Measurements from ENCODE around the gene MBD3.

The MBD3 gene

DNA sequence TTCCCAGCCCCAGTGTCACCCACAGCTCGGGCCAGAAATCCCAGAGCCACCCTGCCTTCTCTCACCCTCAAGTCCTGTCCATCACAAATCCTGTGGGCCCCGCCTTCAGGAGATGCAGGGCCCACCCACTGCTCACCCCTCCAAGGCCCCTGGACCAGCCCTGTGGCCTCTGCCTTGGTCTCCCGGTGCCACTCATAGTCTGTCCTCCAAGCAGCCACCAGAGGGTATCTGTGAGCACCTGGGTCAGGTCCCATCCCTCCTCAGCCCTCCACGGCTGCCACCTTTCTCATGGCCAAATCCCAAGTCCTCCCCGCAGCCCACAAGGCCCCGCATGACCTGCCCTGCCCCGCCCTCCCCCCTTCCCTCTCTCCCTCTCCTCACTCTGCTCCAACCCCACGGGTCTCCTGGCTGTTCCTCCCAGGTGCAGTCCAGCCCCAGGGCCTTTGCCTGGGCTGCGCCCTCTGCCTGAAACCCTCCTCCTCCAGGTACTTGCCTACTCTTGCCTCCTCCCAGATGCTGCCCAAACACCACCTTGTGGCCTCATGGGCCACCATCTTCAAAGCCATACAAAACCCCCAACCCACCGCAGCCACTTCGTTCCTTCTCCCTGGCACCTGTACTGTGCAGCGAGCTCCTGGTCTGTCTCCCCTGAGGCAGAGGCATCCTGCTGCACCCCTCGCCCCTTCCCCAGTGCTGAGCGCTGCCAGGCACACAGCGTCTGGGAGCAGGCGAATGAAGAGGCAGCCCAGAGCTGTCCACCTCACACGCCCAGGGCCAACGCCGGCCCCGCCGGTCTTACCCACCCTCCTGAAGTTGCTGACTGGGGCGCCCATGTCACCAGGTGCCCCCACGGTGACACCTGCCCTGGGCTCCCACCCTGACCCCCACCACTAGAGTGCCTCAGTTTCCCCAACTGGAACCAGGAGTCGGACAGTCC, 25.8 kb upstream of the MBD3 start:
- DNase-seq: no peak

DNA sequence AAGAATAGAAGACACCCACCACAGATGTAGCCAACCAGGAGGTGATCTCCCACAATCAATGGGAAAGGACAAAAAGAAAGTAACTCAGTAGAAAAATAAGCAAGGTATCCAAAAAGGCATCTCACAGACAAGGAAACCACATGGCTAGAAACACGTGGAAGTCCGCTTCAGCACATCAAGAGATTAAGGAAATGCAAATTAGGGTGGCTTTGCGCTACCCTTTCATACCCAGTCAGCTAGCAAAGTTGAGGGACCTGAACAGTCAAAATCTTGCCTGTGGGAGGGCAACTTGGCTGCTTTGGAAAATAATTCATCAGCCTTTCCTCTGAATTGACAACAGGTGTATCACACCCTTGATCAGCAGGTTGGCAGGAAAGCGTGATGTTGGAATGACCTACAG, 24.2 kb upstream of the MBD3 start:
- DNase-seq: no peak

DNA sequence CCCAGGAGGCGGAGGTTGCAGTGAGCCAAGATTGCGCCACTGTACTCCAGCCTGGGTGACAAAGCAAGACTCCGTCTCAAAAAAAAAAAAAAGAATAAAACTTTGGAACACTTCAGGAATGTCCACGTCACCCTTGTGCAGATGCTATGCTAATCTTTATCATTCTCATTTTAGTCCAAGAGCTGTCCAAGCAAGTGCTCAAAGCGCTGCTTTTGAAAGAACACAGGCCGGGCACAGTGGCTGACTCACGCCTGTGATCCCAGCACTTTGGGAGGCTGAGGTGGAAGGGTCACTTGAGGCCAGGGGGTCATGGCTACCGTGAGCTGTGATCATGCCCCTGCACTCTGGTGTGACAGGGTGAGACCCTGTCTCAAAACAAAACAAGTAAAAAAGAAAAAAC, 23.7 kb upstream of the MBD3 start:
- DNase-seq: no peak

DNA sequence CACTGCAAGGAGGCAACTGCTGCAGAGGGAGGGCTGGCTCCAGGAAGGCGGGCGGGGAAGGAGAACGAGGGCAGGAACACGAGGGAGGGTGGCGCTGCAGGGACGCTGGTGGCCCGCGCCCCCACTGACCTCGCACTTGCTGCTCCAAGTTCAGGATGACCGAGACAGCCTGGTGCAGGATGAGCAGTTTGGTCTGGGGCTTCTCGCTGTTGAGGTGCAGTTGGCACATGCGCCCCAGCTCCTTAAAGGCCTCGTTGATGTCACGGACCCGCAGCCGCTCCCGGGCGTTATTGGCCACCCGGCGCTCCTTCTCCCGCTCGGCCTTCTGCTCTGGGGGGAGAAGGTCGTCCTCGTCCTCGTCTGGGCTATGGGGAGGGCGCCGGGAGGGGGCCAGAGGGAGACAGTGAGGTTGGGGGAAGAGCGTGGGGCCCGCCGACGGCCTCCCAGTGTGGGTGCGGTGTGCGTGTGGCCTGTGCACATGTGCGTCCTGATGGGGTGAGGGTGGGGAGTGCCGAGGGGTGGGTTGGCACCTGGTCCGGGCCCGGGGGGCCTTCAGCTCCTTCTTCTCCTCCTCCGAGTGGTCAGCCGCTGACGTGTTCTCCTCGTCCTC, 22.6 kb upstream of the MBD3 start:
- no peak for DNase-seq

DNA sequence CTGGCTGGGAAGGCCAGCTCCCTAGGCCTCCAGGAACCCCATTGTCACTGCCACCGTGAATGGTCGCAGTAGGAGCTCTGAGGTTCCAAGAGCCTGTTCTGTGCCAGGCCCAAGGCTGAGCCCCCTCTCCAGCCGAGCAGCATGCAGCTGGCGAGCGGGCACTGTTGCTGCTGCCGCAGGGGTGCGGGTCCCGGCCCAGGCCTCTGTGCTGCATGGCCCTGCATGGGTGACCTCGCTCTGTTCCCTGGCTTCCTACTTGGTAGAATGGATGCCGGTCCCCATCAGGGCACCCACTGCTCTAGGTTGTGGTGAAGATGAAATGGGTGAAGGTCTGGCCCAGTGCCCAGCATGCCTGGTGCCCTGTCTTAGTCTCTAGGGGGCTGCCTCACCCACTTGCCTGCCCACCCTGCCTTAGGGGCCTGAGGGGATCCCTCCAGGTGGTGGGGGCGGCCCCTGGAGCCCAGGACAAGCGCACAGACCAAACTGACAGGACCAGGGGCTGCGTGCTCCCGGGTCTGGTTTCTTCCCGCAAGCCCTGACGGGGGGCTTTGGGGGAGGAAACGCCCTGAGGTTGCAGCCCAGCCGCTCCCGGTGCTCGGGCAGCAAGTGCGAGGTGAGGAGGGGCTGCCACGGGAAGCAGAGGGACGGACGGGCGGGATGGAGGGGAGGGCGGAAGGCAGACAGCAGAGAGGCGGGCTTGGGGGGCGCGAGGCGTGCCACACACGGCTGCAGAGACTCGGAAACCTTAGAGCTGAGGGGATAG, 21.3 kb upstream of the MBD3 start:
- no peak for DNase-seq

DNA sequence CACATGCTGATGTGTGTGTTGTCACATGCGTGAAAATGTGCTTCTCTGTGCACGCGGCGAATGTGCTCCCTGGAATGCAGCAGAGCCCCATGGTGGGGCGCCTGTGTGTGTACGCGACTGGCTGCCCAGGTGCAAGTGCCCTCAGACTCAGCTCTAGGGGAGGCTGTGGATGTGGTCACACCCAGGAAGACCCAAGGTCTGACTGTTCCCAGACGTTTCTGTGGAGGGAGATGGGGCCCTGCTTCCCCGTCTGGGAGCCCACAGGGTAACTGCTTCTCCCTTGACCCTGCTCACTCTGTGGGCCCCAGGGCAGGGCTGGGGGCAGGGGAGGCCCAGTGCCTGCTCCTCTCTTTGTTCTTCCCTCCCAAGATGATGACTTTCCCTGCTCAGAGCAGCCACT, 20.5 kb upstream of the MBD3 start:
- DNase-seq: no peak

DNA sequence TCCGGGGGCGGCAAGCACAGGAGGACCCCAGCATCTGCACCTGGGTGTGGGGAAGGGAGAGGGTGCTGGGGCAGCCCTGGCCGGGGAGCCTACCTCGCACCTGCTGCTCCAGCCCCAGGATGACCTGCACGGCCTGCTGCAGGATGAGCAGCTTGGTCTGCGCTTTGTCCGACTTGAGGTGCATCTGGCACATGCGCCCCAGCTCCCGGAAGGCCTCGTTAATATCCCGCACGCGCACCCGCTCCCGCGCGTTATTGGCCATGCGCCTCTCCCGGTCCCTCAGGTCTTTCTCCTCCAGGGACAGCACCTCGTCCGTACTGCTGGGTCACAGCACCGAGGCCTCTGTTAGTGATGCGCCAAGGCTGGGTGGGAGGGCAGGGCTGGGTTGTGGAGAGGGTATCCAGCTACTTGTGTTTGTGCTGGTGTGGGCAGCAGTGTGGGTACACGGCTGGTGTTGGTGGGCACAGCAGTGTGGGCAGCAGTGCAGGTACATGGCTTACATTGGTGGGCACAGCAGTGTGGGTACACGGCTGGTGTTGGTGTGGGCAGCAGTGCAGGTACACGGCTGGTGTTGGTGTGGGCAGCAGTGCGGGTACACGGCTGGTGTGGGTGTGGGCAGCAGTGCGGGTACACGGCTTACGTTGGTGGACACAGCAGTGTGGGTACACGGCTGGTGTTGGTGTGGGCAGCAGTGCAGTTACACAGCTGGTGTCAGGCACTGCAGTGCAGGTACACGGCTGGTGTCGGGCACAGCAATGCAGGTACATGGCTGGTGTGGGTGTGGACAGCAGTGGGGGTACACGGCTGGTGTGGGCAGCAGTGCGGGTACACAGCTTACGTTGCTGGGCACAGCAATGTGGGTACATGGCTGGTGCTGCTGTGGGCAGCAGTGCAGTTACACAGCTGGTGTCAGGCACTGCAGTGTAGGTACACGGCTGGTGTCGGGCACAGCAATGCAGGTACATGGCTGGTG, 19.7 kb upstream of the MBD3 start:
- DNase-seq: no peak

DNA sequence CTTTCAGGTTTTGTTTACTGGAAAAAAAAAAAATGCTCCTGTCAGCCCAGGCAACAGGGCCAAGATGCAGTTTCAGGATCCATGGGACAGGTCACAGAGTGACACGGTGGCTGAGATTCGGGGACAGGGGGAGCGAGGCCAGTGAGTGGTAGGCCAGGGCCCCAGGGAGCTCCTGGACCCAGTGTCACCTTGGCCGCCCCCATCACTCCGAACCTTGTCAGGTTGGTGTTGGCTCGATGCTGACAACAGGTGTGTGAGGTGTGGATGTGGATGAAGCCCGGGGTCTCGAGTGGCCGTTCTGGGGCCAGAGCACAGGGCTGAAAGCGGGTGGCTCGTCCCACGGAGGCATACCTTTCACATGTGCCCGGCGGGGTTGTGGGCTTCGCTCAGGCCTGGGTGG, 18.7 kb upstream of the MBD3 start:
- DNase-seq: no peak

DNA sequence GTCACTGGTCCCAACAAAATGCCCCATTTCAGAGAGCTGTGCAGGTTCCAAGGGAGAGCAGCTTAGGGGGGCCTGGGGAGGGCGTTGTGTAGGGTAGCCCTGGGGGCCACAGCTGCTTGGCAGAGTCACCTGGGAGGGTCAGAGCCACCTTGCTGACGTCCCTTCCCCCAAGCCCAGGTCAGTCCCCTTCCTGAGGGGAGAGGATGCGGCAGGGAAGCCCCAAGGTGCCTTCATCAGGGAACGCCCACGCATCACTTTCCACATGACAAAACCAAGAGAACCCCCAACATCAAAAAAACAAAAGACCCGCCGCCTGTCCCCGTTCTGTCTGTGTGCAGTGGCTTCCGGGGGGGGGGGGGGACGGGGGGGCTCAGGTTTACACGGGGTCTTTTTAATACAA, 17.9 kb upstream of the MBD3 start:
- DNase-seq: no peak

DNA sequence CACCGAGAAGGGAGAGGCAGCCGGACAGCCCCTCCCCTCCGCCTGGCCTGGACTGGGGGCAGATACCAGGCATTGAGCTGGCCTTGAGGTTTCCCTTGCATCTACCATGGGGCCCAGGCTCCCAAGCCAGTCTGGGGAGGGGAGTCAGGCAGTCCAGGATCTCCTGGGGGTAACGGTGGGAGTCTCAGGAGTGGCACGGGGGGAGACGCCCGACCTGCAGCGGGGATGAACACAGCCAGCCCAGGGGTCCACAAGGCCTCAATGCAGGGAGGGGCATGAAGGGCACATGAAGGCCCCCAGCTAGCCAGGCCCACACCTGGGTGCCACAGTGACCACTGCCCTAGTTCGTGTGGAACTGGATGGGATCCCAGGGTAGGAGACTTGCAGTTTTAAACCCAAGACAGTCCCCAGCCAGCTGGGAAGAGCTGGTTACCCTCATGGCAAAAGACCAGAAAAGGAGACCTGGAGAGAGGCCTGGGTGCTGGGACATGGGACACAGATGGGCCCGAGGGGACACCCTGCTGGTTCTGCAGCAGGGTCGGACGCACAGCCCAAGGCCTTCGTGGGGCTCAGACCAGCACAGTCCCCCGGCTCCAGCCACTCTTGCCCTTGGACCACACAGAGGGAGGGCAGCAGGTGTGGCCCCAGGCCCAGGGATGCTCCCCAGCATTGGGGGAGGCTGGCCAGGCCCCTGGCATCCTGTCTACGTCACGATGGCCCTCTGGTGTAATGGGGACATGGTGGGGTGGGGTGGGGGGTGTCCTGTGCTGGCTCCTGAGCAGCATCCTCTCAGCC, 17.2 kb upstream of the MBD3 start:
- no peak for DNase-seq

DNA sequence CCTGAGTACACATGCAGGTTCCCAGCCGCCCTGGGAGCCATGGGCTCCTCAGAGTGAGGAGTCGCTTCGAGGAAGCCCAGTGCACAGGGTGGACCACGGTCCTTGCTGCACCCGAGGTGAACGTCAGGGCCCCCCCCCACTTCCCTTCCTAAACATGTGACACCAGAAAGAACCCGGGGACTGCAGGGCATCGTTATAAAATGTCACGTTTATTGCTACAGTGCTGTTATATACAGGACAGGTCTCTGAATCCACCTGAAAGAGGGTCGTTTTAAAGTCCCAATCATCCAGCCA, 16.4 kb upstream of the MBD3 start:
- no peak for DNase-seq

DNA sequence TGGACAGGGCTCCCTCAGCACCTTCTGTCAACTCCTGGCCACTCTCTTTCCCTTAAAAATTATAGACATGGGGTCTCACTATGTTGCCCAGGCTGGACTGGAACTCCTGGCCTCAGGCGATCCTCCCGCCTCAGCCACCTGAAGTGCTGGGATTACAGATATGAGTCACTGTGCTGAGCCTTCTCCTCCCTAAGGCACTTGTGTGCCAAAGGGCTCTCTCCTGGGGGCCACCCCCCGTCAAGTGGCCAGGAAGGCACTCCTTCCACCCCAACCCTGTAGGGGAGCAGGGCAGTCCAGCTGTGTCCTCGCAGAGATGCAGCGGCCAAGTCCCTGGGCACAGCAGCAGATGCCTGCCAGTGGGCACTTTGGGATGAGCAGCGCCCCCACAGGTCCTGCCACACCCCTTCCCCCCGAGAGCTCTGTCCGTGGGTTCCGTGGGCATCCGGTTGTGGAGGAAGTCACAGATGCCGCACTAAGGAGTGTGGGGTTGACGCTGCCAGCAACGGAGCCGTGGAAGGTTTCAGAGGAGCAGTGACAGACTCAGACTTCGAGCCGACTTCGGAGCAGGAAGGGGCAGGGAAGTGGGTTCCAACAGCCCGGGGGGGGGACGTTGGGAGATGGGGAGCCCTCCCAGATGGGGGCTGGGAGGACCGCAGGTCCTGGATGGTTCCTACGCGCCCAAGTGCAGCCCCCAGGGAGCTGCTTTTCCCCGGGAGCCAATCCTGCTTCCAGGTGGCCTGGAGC, 15.9 kb upstream of the MBD3 start:
- DNase-seq: no peak

DNA sequence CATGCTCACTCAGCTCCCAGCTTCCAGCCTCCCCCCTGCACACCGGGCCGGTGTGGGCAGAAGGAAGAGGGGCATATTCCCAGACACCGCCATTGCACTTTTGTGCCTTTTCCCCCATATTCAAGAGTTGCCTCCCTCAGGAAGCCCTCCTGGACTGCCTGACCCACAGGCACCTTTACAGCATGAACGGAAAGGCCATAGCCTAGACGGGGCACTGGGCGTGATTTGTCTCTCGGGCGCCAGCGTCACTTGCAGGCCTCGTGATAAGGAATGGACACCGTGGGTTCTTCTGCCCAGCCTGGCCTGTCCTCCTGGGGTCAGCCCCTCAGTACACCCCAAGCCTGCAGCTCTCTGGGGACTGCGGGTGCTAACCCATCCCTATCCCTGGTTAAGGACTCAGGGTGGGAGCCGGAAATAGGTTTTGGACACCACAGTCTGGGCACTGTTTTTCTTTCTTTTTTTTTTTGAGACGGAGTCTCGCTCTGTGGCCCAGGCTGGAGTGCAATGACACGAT, 13.5 kb upstream of the MBD3 start:
- DNase-seq: no peak

DNA sequence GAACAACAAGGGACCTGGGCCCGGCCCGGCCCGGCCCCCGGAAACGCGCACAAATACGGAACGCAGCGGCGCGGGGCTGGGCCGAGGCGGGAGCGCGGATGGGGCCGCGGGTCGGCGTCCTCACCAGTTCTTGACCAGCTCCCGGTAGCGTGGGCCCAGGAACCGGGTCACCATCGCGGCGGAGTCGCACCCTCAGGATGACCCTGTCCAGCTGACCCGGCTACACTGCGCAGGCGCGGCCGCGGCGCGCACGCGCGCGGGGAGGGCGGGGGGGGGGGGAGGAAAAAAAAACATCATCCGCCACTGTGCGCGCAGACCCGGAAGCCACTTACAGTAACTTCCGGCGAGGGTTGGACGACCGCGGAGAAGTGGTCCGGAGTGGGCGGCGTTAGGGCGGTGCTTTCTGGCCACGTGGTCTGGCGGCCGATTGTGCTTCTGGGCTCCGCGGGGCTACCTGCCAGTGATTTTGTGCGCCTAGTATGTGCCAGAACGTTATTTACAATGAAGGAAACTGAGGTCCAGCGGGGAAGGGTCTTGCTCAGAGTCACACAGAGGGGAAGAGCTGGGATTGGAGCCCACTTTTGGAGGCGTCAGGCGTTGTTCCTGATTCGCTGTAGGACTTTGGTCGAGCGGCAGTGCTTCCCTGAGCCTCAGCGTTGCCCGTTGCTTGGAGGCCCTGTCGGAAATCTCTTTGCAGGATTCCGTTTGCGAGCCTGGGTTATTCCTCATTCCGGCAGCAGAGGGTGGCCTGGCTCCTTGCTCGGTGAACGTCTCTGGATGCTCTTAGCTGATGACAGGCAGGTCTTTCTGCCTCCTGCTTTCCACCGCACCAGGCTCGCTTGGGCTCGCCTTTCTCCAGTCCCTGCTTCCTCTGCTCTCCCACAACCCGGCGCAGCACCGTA, 12.8 kb upstream of the MBD3 start, which contains the start of gene UQCR11:
Gene UQCR11, minus strand, starts transcription at position 227 of the 902 bp plus-strand sequence. Its CDS starts 53 bp downstream, at position 174.
- DNase-seq: peak; percentile 97

DNA sequence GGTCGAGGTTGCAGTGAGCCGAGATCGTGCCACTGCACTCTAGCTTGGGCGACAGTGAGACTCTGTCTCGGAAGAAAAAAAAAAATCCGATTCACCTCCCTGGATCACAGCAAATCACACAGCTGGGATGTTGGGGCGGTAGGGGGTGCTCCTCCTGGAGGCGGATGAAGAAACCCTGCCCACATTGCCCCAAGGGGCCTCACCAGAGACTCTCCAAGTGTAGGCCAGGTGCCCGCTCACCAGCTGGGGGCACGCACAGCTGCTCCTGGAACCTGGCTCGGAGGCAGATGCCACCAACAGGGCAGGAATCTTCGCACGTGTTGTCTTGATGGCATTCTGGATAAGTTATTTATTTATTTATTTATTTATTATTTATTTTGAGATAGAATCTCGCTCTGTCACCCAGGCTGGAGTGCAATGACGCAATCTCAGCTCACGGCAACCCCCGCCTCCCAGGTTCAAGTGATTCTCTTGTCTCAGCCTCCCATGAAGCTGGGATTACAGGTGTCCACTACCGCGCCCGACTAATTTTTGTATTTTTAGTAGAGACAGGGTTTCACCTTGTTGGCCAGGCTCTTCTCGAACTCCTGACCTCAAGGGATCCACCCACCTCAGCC, 9.5 kb upstream of the MBD3 start:
- DNase-seq: no peak

DNA sequence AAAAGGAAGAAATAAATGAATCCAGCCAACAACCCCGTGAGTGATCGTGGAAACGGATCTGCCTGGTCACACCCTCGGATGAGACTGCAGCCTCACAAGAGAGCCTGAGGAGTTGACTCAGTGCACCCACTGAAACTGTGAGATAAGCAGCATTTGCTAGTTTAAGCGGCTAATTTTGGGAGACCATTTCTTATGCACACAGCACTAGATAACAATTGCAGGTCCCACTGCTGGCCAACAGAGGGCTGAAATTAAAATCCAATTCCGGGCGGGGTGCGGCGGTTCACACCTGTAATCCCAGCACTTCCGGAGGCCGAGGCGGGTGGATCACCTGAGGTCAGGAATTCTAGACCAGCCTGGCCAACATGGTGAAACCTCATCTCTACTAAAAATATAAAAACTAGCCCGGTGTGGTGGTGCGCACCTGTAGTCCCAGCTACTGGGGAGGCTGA, 9.0 kb upstream of the MBD3 start:
- DNase-seq: no peak

DNA sequence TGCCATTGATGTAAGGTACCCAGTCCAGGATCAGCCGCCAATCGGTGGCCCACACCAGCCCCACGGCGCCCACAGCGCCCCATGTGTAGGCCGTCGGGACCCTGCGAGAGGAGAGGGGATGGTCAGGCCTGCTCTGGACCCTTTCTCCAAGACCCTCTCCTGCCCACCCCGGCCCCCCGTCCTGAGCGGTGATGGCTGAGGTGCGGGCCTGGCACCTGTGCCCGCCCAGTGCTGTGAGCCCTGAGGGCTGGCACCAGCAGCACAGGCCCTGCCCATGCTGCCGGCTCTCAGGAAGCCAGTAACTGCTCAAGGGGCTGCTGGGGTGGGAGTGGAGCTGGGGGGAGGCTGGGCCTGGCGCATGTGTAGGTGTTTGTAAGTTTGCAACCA, 6.8 kb upstream of the MBD3 start:
- no peak for DNase-seq

DNA sequence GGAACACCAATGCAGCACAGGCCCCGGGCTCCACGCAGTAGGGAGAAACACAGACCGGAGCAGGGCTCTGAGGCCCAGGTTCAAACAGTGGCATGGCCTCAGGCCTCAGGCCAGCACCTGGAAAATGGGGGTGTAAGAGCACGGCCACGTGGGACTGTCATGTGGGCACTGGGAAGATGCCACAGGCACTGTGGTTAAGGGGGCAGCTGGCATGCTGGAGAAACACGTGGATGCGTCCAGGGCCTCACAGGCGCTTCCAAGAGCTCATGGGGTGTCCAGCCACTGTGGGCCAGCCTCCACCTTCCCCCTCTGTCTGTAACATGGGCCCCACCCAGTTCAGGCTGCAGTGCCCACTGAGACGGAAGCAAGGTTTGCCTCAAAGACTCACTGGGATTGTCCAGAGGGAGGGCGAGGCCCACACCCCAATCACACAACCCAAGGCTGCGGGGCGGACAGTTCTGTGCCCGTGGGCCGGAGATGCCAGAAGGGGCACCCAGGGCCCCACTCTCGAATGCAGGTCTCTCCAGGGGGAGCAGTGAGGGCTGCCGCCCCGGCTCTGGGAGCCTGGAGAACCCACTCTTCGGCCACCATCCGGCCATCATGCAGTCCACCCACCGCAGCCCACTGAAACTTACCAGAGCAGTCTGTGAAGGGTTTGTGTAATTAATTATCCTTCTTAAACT, 6.3 kb upstream of the MBD3 start:
- DNase-seq: no peak

DNA sequence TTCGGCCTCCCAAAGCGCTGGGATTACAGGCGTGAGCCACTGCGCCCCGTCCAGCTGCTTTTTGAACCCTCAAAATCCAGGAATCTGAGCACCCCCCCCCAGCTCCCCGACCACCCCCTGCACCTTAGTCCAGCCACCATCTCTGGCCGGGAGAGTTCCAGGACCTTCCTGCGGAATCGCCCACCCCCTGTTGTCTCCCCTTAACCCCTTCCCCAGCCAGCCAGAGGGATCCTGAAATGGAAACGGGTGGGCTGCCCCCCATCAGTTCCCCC, 772 bp upstream of the MBD3 start:
- DNase-seq: no peak
